Measurements from ENCODE around the gene SH3PXD2A. TPM values are rescaled to one million over a fixed set of nuclear protein-coding genes. Genes with fewer than 3 reads are reported as not detected.

The SH3PXD2A gene
- total RNA-seq, 1 experiment from 2014 or later: 4.5 TPM

GRCh38 chr10:103802081-103802480 is 53.3 kb downstream of the SH3PXD2A start:
- no peak for DNase-seq
- no peak overlapping the region for H3K56ac ChIP-seq (ENCODE audit: insufficient read length, low read depth, low read length)
- Mint-ChIP-seq H3K4me1 (peaks cover 32 to 41% of the 10 kb centered on the region in 2 experiments), H3K36me3 (ENCODE audit: insufficient read depth in 1 of 3, low read depth in 3 of 3) (peaks cover 0 to 7% (median 4%) of the 10 kb centered on the region in 3 experiments; a peak in 3 of 7 replicates), H3K4me3 (no peak overlapping the region), H3K9me3 (no peaks in the 10 kb centered on the region), H3K27ac (no peak overlapping the region; a peak in 2 of 7 replicates), H3K27me3 (ENCODE audit: low read depth) (no peaks in the 10 kb centered on the region; the same call in 1 of the 2 replicates)
- H4K8ac ChIP-seq (replicated peaks; ENCODE audit: insufficient read length, low read depth, low read length): no peak overlapping the region
- H2BK15ac ChIP-seq (ENCODE audit: low read depth, low read length): no peak overlapping the region
- H3K4ac ChIP-seq (ENCODE audit: low read depth, low read length): no peak overlapping the region
- H2BK12ac ChIP-seq (ENCODE audit: insufficient read length, low read depth, low read length): no peak overlapping the region
- no peak overlapping the region for H3K4me2 ChIP-seq (ENCODE audit: insufficient read depth, insufficient read length, low read length)
- no peaks in the 10 kb centered on the region for H3K79me2 ChIP-seq (ENCODE audit: insufficient read depth, low read length)
- H3K23me2 ChIP-seq (ENCODE audit: insufficient read length, low read depth, low read length, poor library complexity, severe bottlenecking): no peaks in the 10 kb centered on the region
- H4K20me1 ChIP-seq (ENCODE audit: control insufficient read depth, insufficient read depth, insufficient read length): no peaks in the 10 kb centered on the region
- H2BK20ac ChIP-seq (ENCODE audit: low read depth, low read length, poor library complexity, severe bottlenecking): no peak overlapping the region
- H3K9me3 ChIP-seq (ENCODE audit: control insufficient read depth, low read depth, low read length): no peaks in the 10 kb centered on the region
- no peak overlapping the region for H2AK5ac ChIP-seq (ENCODE audit: insufficient read length, low read length)
- no peak for TF ChIP-seq CTCF (conservative IDR thresholded peaks at IDR 0.05)
- no peak overlapping the region for H2AFZ ChIP-seq (ENCODE audit: low read length)
- H2BK5ac ChIP-seq (ENCODE audit: insufficient read length, low read length): no peak overlapping the region
- H2BK120ac ChIP-seq (ENCODE audit: low read depth, low read length, poor library complexity, severe bottlenecking): no peak overlapping the region
- no peak overlapping the region for H3T11ph ChIP-seq (ENCODE audit: low read length)
- WGBS (ENCODE audit: extremely low coverage, insufficient read length, low lambda C conversion rate): no CpG with 5 or more reads among the region's 6 CpGs
- H4K91ac ChIP-seq (ENCODE audit: insufficient read length, low read depth, low read length): no peak overlapping the region
- no peak overlapping the region for H3K9ac ChIP-seq (ENCODE audit: extremely low read depth, insufficient read length, low read length)
- H3K79me1 ChIP-seq (ENCODE audit: insufficient read depth, low read depth, low read length, poor library complexity, severe bottlenecking): no peaks in the 10 kb centered on the region
- H3K27ac ChIP-seq (ENCODE audit: insufficient read length, low read depth, low read length): no peak overlapping the region
- no peaks in the 10 kb centered on the region for H3K27me3 ChIP-seq (ENCODE audit: insufficient read depth, low read length)
- peaks cover 2% of the 10 kb centered on the region; the same call in 1 of the 2 replicates for H3K4me1 ChIP-seq (ENCODE audit: insufficient read depth, low read length)
- no peak overlapping the region for H3K14ac ChIP-seq (ENCODE audit: insufficient read depth, low read length)
- H3K23ac ChIP-seq (ENCODE audit: insufficient read length, low read depth, low read length): no peak overlapping the region
- H3K18ac ChIP-seq (ENCODE audit: insufficient read length, low read depth, low read length): no peak overlapping the region
- H4K5ac ChIP-seq (ENCODE audit: insufficient read length, low read depth, low read length): no peak overlapping the region

All from H9 (cell line).